Neural progenitor cell (in vitro differentiated cells): Measurements from ENCODE around the gene SLC6A12.

Source experiments
- EZH2 ChIP-seq: fragments of 200-600 bp; sonication (generic); IDR thresholded peaks from 2 replicates; pipeline ENCODE4 v1.6.1; 2017; ENCODE audit warnings: antibody characterized with exemption, mild to moderate bottlenecking, moderate library complexity
- EZH2phosphoT487 ChIP-seq: fragments of 200-600 bp; sonication (generic); IDR thresholded peaks from 2 replicates; pipeline ENCODE4 v1.6.1; 2017; ENCODE audit warnings: antibody characterized with exemption
- TF ChIP-seq, protein P1 (sequence below): fragments of 200-600 bp; sonication (generic); IDR thresholded peaks from 2 replicates; pipeline ENCODE4 v1.5.1; 2017; ENCODE audit warnings: antibody characterized with exemption, mild to moderate bottlenecking

DNA sequence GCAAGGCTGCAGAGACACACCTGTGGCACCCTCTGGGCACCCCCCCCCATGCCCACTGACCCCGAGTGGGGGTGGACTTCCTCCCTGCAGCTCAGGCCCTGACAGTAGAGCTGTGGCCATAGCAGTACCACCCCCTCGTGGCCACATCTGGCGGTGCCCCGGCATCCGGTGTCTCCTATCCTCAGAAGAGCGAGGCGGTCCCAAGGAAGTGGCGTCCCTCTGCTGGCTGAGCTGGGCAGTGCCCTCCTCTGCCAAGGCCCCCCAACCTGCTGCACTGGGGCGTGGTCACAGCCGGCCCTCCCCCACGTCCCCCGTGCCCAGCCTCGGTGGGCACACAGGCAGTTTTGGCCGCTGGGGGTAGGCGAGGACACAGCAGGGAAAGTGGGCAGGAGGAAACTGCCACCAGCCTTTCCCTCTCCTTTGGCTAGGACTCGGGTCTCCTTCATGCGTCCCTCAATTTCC is 6.0 kb upstream of the SLC6A12 start:
- TF ChIP-seq, protein P1, sequence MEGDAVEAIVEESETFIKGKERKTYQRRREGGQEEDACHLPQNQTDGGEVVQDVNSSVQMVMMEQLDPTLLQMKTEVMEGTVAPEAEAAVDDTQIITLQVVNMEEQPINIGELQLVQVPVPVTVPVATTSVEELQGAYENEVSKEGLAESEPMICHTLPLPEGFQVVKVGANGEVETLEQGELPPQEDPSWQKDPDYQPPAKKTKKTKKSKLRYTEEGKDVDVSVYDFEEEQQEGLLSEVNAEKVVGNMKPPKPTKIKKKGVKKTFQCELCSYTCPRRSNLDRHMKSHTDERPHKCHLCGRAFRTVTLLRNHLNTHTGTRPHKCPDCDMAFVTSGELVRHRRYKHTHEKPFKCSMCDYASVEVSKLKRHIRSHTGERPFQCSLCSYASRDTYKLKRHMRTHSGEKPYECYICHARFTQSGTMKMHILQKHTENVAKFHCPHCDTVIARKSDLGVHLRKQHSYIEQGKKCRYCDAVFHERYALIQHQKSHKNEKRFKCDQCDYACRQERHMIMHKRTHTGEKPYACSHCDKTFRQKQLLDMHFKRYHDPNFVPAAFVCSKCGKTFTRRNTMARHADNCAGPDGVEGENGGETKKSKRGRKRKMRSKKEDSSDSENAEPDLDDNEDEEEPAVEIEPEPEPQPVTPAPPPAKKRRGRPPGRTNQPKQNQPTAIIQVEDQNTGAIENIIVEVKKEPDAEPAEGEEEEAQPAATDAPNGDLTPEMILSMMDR, result peak; percentile 96
- TF ChIP-seq EZH2 (no peak), EZH2phosphoT487 (no peak)
